ENCODE results near the gene FALEC.

The FALEC gene

GRCh38 chr1:150545486-150546032 lies 30.0 kb downstream of the FALEC start:
- DNase-seq (ENCODE audit: low read depth) = no peak

- DNase-seq (ENCODE audit: low read depth) = no peak
Measured at GRCh38 chr1:150546294-150546937, 30.9 kb downstream of the FALEC start.

GRCh38 chr1:150548324-150548631 lies 32.7 kb downstream of the FALEC start:
- DNase-seq (ENCODE audit: low read depth) = no peak

- DNase-seq (ENCODE audit: low read depth) = no peak
Measured at GRCh38 chr1:150548632-150549495, 33.3 kb downstream of the FALEC start, which contains the start of gene ADAMTSL4. TSS of gene ADAMTSL4 (plus strand) at chr1:150549408. CDS start at chr1:150552289, 2,881 bp downstream.

GRCh38 chr1:150549496-150550221 lies 34.1 kb downstream of the FALEC start:
- no peak for DNase-seq (ENCODE audit: low read depth)

- no peak for DNase-seq (ENCODE audit: low read depth)
Measured at GRCh38 chr1:150550222-150551050, 34.9 kb downstream of the FALEC start.

GRCh38 chr1:150551051-150551783 lies 35.7 kb downstream of the FALEC start:
- DNase-seq (ENCODE audit: low read depth) = no peak

GRCh38 chr1:150551784-150552127 lies 36.2 kb downstream of the FALEC start:
- DNase-seq (ENCODE audit: low read depth) = no peak

- no peak for DNase-seq (ENCODE audit: low read depth)
Measured at GRCh38 chr1:150552128-150552910, 36.8 kb downstream of the FALEC start.

- DNase-seq (ENCODE audit: low read depth) = no peak
Measured at GRCh38 chr1:150552911-150553289, 37.3 kb downstream of the FALEC start.

GRCh38 chr1:150553392-150554085 lies 38.0 kb downstream of the FALEC start:
- no peak for DNase-seq (ENCODE audit: low read depth)

GRCh38 chr1:150554086-150554452 lies 38.5 kb downstream of the FALEC start:
- DNase-seq (ENCODE audit: low read depth) = no peak

- DNase-seq (ENCODE audit: low read depth) = no peak
Measured at GRCh38 chr1:150555198-150555970, 39.8 kb downstream of the FALEC start.

GRCh38 chr1:150555971-150556865 lies 40.7 kb downstream of the FALEC start:
- no peak for DNase-seq (ENCODE audit: low read depth)

- no peak for DNase-seq (ENCODE audit: low read depth)
Measured at GRCh38 chr1:150557065-150557600, 41.6 kb downstream of the FALEC start.

- DNase-seq (ENCODE audit: low read depth) = no peak
Measured at GRCh38 chr1:150557813-150558212, 42.3 kb downstream of the FALEC start.

GRCh38 chr1:150558303-150558704 lies 42.8 kb downstream of the FALEC start:
- no peak for DNase-seq (ENCODE audit: low read depth)
